ENCODE data around the gene DUSP8.

- no peak for TF ChIP-seq CTCF (IDR thresholded peaks at IDR 0.05)
- no peak for TF ChIP-seq RCOR1 (IDR thresholded peaks at IDR 0.05; ENCODE audit: low read length)
- no peak for TF ChIP-seq GABPA (IDR thresholded peaks at IDR 0.05; ENCODE audit: low read depth)
- TF ChIP-seq SIN3A (IDR thresholded peaks at IDR 0.05; ENCODE audit: borderline replicate concordance, low read depth, low read length): no peak
- TF ChIP-seq MXI1 (IDR thresholded peaks at IDR 0.05; ENCODE audit: low read depth, low read length): no peak
- no peak for TF ChIP-seq NFIC (IDR thresholded peaks at IDR 0.05; ENCODE audit: borderline replicate concordance)
- TF ChIP-seq FOXM1 (IDR thresholded peaks at IDR 0.05; ENCODE audit: low read depth): no peak
- no peak for TF ChIP-seq EP300 (IDR thresholded peaks at IDR 0.05; ENCODE audit: borderline replicate concordance in 1 of 2, low read depth in 1 of 2, low read length in 1 of 2)
- no peak for TF ChIP-seq POLR2AphosphoS5 (IDR thresholded peaks at IDR 0.05; ENCODE audit: low read depth, low read length)
- TF ChIP-seq TEAD4 (IDR thresholded peaks at IDR 0.05; ENCODE audit: borderline replicate concordance, insufficient read depth): no peak
- no peak for TF ChIP-seq EZH2phosphoT487 (IDR thresholded peaks at IDR 0.05; ENCODE audit: borderline replicate concordance, low read depth)
- no peak for TF ChIP-seq YY1 (IDR thresholded peaks at IDR 0.05; ENCODE audit: low read depth)
- TF ChIP-seq MAX (IDR thresholded peaks at IDR 0.05; ENCODE audit: low read depth): no peak
These were observed 14.8 kb downstream of the DUSP8 start for GRCh38 chr11:1557051-1557884.
